ENCODE results near the gene SNX7.

The SNX7 gene

GRCh38 chr1:98766255-98766654, 104.7 kb downstream of the SNX7 start:
- DNase-seq (ENCODE audit: low spot score): no peak

- DNase-seq (ENCODE audit: low spot score): no peak
Observed at GRCh38 chr1:98769162-98769561, 107.6 kb downstream of the SNX7 start.

GRCh38 chr1:98781906-98782305, 120.4 kb downstream of the SNX7 start:
- no peak for DNase-seq (ENCODE audit: low spot score)

DNA sequence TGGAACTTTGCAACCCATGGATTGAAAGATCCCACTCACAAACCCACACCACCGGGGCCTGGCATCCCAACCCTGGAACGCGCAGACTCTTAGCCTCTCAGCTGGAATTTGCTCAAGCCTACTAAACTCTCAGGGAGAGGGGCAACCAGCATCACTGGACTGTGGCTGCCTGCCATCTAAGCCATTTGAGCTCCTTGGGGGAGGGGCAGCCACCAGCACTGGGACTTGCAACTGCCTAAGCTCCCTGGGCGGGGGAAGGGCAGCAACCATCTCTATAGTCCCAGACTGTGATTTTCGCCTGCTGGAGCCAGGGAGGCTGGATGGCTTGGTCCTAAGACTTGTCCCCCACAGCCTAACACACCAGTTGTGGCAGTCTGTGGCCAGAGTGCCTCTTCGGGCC, 122.3 kb downstream of the SNX7 start:
- DNase-seq (ENCODE audit: low spot score): no peak

DNA sequence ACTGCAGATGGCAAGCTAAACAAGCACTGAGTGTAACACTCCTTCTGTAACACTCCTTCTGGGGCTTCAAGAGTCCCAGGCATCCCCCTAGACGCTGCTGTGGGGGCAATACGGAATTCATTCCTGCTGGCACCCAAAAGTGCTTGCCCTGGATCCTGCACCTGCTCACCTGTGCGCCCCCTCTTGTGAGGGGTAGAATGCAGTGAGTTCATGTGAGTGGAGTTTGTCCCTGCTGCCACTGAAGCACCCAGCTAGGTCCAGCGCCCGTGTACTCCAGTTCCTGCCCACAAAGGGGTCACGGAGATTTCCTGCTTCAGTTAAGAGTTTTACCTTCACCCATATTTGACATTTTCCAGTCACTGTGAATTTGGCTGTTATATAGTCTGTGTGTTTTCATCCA, 130.0 kb downstream of the SNX7 start:
- DNase-seq (ENCODE audit: low spot score): no peak

DNA sequence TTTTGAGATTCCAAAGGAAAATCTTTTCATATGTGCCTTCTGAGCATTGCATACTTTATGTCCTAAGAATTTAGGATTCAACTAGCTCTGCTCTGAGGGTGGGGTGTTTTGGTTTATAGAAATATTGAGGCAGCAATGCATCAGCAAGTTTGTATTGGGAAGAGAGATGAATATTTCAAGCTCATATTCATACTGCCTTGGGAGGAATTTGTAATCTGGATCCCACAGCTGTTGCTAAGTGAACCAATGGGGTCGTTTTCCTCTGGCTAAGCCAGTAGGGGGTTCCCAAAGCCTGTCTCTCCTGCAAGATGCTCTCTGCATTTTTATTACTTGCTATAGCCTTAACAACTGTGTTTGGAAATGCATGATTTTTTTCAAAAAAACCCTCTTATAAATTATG, 130.6 kb downstream of the SNX7 start:
- DNase-seq (ENCODE audit: low spot score): no peak

- DNase-seq (ENCODE audit: low spot score): no peak
Observed at GRCh38 chr1:98793136-98793535, 131.6 kb downstream of the SNX7 start.

DNA sequence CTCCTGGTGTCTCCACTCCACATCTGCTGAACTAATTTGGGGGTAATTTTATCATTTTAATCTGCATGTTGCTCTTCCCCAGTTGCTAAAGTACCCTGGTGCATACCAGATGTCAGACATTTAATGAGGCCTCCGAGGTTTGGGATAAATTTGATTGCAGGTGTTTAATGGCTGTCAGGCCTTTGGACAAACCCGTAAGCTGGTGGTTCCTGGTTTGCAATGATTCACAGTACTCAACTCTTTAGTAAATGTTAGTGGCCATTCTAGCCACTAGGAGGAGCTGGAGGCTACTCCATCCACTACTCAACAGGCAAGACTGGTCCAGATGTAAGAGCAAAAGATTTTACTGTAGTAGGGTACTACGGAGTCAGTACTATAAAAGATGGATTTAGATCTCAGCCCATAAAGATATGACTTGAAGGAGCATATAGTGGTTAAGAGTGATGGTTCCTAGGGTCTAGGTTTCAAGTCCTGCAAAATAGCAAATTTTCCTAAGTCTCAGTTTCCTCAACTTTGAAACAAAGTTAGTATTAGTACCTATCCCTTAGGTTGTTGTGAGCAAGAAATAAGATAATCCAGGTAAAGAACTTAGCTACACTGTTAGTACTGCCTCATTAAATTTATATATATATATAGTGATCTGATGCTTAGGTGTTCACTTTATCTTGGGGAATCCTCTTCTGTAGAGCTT, 132.8 kb downstream of the SNX7 start:
- no peak for DNase-seq (ENCODE audit: low spot score)

- no peak for DNase-seq (ENCODE audit: low spot score)
Observed at GRCh38 chr1:98796049-98796448, 134.5 kb downstream of the SNX7 start.

GRCh38 chr1:98797506-98797905, 136.0 kb downstream of the SNX7 start:
- DNase-seq (ENCODE audit: low spot score): no peak

Measured in left forelimb (tissue), 1 donor.